Natural killer cell (primary cell): ENCODE measurements around the gene DSG3. TPM values are rescaled to one million over a fixed set of nuclear protein-coding genes. Genes with fewer than 3 reads are reported as not detected.

Source experiments
- ATAC-seq, 3 donors: fragments of 150-1000 bp in 2 of 3; fragments of 200-7000 bp in 1 of 3; cut with Tn5 transposase; 1 replicate in 1 of 3; 2 replicates in 2 of 3; pipeline ENCODE4 v1.10.0; 2021; ENCODE audit warnings: mild to moderate bottlenecking in 2 of 3, moderate library complexity in 2 of 3
- DNase-seq, 2 donors: peaks; one replicate each; pipeline versions ENCODE4 v3.0.0 to v3.0.0-alpha.2; 2013 to 2021; ENCODE audit warnings: mixed read lengths in 1 of 2
- H3K27ac ChIP-seq: one replicate; pipeline ENCODE4 v1.5.1; 2013; ENCODE audit warnings: mild to moderate bottlenecking, low read length
- H3K27me3 ChIP-seq: one replicate; pipeline ENCODE4 v1.6.1; 2013; ENCODE audit warnings: low read length; ENCODE audit not compliant: control insufficient read depth, insufficient read depth
- H3K36me3 ChIP-seq: one replicate; pipeline ENCODE4 v1.6.1; 2013; ENCODE audit warnings: low read length; ENCODE audit not compliant: control insufficient read depth, insufficient read depth
- H3K4me1 ChIP-seq: one replicate; pipeline ENCODE4 v1.6.1; 2013; ENCODE audit warnings: low read length; ENCODE audit not compliant: control insufficient read depth, insufficient read depth
- H3K4me3 ChIP-seq: one replicate; pipeline ENCODE4 v1.5.1; 2013; ENCODE audit warnings: low read length
- H3K9me3 ChIP-seq: one replicate; pipeline ENCODE4 v1.6.1; 2013; ENCODE audit warnings: low read length; ENCODE audit not compliant: control insufficient read depth, insufficient read depth
- H3K27ac Mint-ChIP-seq, 2 donors: one replicate each; pipeline ENCODE4 v1.8.0; 2022; ENCODE audit warnings: mild to moderate bottlenecking in 2 of 2, mixed read lengths in 2 of 2, moderate library complexity in 1 of 2
- H3K27me3 Mint-ChIP-seq, 2 donors: one replicate each; pipeline ENCODE4 v1.8.0; 2022; ENCODE audit warnings: low read depth in 2 of 2, mixed read lengths in 2 of 2
- H3K36me3 Mint-ChIP-seq: one replicate; pipeline ENCODE4 v1.8.0; 2022; ENCODE audit warnings: mixed read lengths
- H3K4me1 Mint-ChIP-seq, 2 donors: one replicate each; pipeline ENCODE4 v1.8.0; 2022; ENCODE audit warnings: mixed read lengths in 2 of 2
- H3K4me3 Mint-ChIP-seq: one replicate; pipeline ENCODE4 v1.8.0; 2022; ENCODE audit warnings: mild to moderate bottlenecking, moderate library complexity, mixed read lengths
- H3K9me3 Mint-ChIP-seq, 2 donors: one replicate each; pipeline ENCODE4 v1.8.0; 2022; ENCODE audit warnings: mixed read lengths in 2 of 2
- WGBS: methylation state at CpG from one replicate; pipeline ENCODE4 v1.1.7; 2013; ENCODE audit warnings: missing lambda C conversion rate; ENCODE audit not compliant: insufficient coverage; 5-methylcytosine and 5-hydroxymethylcytosine counted together
- intact Hi-C: fragments of 100-400 bp; cut with micrococcal nuclease; formaldehyde crosslinking; loops from one replicate; pipeline ENCODE4 v1.14.2; 2022
- total RNA-seq, 4 donors: library from RNA; stranded (reverse); fragments of 120-200 nt in 1 of 4; gene quantifications; one replicate each; pipeline versions ENCODE4 v1.2.3 to v1.2.4, GENCODE V29; 2013 to 2022
- TF ChIP-seq, protein P1 (sequence below): fragments of 200-600 bp; IDR thresholded peaks from one replicate; pipeline ENCODE4 v1.8.0; 2022; ENCODE audit warnings: antibody characterized with exemption

Gene DSG3
- total RNA-seq, 3 donors from 2014 or later (not counting 1 experiment from before 2014, with no cell fraction given): 0.28 TPM; not detected in 2

DNA sequence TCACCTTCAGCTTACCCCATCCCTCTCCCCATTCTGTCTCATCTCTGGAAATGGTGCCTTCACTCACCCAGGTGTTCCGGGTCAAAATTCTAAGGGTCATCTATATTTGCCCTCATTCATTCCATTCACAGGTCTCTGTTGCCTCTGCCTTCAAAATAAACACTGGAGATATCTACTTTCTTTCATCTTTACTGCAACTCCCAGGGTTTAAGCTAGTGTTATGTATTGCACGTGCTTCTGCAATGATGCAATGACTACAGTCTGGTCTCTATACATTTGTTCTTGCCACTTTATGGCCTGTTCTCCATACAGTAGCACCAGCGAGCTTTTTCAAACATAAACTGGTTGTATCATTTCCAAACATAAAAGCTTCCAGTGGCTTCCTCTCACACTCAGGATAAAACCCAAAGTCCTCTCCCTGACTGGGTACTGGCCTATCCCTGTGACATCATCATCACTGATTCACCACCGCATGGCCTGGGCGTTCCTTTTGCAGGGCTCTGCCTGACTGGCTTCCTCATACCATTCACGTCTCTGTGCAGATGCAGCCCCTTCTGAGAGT, 64.7 kb downstream of the DSG3 start:
- no peaks in the 10 kb centered on the region for H3K36me3 Mint-ChIP-seq
- no peaks in the 10 kb centered on the region for H3K4me1 Mint-ChIP-seq
- H3K9me3 Mint-ChIP-seq: no peaks in the 10 kb centered on the region
- Histone ChIP-seq H3K4me1 (no peaks in the 10 kb centered on the region), H3K27ac (no peak overlapping the region), H3K27me3 (no peaks in the 10 kb centered on the region), H3K9me3 (no peaks in the 10 kb centered on the region), H3K4me3 (no peak overlapping the region), H3K36me3 (no peaks in the 10 kb centered on the region)
- no peak for ATAC-seq
- intact Hi-C loops: no loop called here
- no peak for DNase-seq
- WGBS: 81% methylated on average over 6 of the region's 6 CpGs
- peaks cover 8 to 19% of the 10 kb centered on the region in 2 donors for H3K27me3 Mint-ChIP-seq
- TF ChIP-seq, protein P1, sequence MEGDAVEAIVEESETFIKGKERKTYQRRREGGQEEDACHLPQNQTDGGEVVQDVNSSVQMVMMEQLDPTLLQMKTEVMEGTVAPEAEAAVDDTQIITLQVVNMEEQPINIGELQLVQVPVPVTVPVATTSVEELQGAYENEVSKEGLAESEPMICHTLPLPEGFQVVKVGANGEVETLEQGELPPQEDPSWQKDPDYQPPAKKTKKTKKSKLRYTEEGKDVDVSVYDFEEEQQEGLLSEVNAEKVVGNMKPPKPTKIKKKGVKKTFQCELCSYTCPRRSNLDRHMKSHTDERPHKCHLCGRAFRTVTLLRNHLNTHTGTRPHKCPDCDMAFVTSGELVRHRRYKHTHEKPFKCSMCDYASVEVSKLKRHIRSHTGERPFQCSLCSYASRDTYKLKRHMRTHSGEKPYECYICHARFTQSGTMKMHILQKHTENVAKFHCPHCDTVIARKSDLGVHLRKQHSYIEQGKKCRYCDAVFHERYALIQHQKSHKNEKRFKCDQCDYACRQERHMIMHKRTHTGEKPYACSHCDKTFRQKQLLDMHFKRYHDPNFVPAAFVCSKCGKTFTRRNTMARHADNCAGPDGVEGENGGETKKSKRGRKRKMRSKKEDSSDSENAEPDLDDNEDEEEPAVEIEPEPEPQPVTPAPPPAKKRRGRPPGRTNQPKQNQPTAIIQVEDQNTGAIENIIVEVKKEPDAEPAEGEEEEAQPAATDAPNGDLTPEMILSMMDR: no peak
- no peak overlapping the region for H3K4me3 Mint-ChIP-seq
- no peak overlapping the region for H3K27ac Mint-ChIP-seq

- ATAC-seq (no peak), DNase-seq (no peak)
- WGBS: 76% methylated on average over 4 of the region's 4 CpGs
- Mint-ChIP-seq H3K36me3 (no peaks in the 10 kb centered on the region), H3K4me1 (no peaks in the 10 kb centered on the region), H3K9me3 (no peaks in the 10 kb centered on the region), H3K4me3 (no peak overlapping the region), H3K27ac (no peak overlapping the region), H3K27me3 (peaks cover 8 to 19% of the 10 kb centered on the region in 2 donors)
- H3K27me3 ChIP-seq: no peaks in the 10 kb centered on the region
- H3K27ac ChIP-seq: no peak overlapping the region
- no peaks in the 10 kb centered on the region for H3K9me3 ChIP-seq
- H3K4me1 ChIP-seq: no peaks in the 10 kb centered on the region
- intact Hi-C loops: no loop called here
- H3K36me3 ChIP-seq: no peaks in the 10 kb centered on the region
- no peak overlapping the region for H3K4me3 ChIP-seq
- TF ChIP-seq, protein P1: no peak
These were observed 65.8 kb downstream of the DSG3 start for GRCh38 chr18:31513189-31513935.

DNA sequence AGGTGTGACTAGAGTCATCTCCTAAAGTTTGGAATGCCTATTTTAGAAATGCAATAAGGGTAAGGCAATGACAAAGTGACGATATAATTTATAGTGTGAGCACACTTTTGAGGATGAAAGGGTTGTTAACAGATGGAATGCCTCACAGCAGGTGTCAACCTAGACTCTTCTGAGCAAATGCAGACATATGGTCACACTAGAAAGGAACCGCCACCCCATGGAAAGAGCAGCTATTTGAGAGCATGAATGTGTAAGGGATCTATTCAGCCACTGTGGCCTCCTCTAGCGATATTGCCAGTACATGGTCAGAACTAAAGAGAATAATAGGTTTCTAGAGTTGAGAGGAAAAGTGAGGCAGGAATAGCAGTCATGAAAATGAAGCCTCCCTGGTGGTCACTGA, 68.9 kb downstream of the DSG3 start:
- no peak for ATAC-seq
- 94% methylated on average over 3 of the region's 3 CpGs for WGBS

More for the DNA sequence above, 68.9 kb downstream of the DSG3 start:
- Histone ChIP-seq H3K36me3 (no peaks in the 10 kb centered on the region), H3K9me3 (no peaks in the 10 kb centered on the region), H3K27ac (no peak overlapping the region), H3K4me3 (no peak overlapping the region), H3K4me1 (no peaks in the 10 kb centered on the region), H3K27me3 (no peaks in the 10 kb centered on the region)
- H3K27me3 Mint-ChIP-seq: peaks cover 5 to 17% of the 10 kb centered on the region in 2 donors
- H3K4me3 Mint-ChIP-seq: no peak overlapping the region
- no peaks in the 10 kb centered on the region for H3K9me3 Mint-ChIP-seq
- H3K4me1 Mint-ChIP-seq: no peaks in the 10 kb centered on the region
- TF ChIP-seq, protein P1: no peak
- no peaks in the 10 kb centered on the region for H3K36me3 Mint-ChIP-seq
- no peak overlapping the region for H3K27ac Mint-ChIP-seq
- no peak for DNase-seq
- intact Hi-C loops: no loop called here
